ENCODE results near the gene ERGIC1.

ERGIC1 gene

DNA sequence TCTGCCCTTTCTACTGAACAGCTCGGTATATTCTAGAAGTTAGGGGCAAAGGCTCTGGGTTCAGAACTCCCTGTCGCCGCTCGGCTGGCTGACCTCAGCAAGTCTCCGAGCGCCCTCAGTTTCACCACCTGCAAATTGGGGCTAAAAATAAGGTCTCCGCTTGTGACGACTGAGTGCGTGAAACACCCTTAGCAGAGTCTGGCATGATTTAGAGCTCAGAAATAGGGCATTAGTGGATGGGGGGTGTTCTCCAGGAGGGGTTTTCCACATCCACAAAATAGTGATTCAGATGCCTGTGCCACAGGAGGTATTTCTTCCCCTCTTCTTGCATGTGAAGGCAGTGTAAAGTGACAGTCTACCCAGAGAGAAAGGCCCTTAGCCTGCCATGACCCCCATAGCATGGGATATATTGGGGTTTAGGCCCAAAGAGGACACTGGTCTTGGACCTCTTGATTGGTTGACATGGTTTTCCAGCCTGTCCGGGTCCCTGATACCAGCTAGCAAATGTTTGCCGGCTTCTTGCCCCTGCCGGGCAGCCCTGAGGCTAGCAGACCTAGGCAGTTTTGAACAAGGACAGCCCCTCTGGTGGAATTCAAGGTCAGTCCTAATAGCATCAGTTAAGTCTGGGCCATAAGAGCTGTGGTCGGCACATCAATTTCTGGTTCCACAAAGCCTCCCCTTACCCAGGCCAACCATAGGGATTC, 1.4 kb downstream of the ERGIC1 start:
- Histone ChIP-seq H3K27ac (ENCODE audit: low read depth, low read length) (peak overlapping the region; percentile 88), H3K9me2 (replicated peaks; ENCODE audit: insufficient read depth, low read length) (no peaks in the 10 kb centered on the region), H2AFZ (ENCODE audit: low read depth, low read length, severe bottlenecking) (no peak overlapping the region), H4K20me1 (ENCODE audit: low read depth, low read length) (no peaks in the 10 kb centered on the region), H3K36me3 (ENCODE audit: low read length) (no peaks in the 10 kb centered on the region), H3K4me3 (ENCODE audit: insufficient read depth, low read length, poor library complexity, severe bottlenecking) (peak overlapping the region; percentile 98), H3K9ac (ENCODE audit: low read length) (peak overlapping the region; percentile 76), H3K27me3 (ENCODE audit: low read length) (no peaks in the 10 kb centered on the region), H3K4me2 (ENCODE audit: low read depth, low read length, poor library complexity, severe bottlenecking) (peak overlapping the region; percentile 76), H3K9me3 (ENCODE audit: insufficient read depth, low read length) (no peaks in the 10 kb centered on the region), H3F3A (ENCODE audit: insufficient read depth) (0 out of 2 replicates have a peak, but pooled peaks cover 15% of the 10 kb centered on the region), H3K79me2 (ENCODE audit: insufficient read depth, low read length) (peaks cover 51% of the 10 kb centered on the region)
- TF ChIP-seq, protein P1, sequence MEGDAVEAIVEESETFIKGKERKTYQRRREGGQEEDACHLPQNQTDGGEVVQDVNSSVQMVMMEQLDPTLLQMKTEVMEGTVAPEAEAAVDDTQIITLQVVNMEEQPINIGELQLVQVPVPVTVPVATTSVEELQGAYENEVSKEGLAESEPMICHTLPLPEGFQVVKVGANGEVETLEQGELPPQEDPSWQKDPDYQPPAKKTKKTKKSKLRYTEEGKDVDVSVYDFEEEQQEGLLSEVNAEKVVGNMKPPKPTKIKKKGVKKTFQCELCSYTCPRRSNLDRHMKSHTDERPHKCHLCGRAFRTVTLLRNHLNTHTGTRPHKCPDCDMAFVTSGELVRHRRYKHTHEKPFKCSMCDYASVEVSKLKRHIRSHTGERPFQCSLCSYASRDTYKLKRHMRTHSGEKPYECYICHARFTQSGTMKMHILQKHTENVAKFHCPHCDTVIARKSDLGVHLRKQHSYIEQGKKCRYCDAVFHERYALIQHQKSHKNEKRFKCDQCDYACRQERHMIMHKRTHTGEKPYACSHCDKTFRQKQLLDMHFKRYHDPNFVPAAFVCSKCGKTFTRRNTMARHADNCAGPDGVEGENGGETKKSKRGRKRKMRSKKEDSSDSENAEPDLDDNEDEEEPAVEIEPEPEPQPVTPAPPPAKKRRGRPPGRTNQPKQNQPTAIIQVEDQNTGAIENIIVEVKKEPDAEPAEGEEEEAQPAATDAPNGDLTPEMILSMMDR (IDR thresholded peaks at IDR 0.05; ENCODE audit: insufficient read depth, low read length, poor library complexity, severe bottlenecking): no peak
- no peak for TF ChIP-seq EZH2phosphoT487 (conservative IDR thresholded peaks at IDR 0.05; ENCODE audit: low read length)

DNA sequence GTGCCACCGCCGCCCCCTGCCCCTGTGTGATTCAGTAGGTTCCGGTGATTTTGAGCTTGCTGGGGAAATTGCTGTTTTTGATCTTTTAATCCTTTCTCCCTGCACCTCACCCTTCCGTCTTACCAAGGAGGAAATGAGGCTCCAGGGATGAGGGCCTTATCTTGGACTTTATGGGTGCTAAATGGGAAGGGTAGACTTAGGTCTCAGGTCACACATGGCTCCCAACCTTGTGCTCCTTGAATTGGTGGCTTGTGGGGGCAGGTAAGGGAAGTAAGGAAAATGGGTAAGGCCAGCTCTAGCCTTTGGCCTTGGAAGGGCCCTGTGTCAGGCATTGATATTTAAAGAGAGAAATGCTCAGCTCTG, 1.9 kb downstream of the ERGIC1 start:
- peak overlapping the region; percentile 76; the same call in 1 of the 2 replicates for H3K9ac ChIP-seq (ENCODE audit: low read length)
- H3K79me2 ChIP-seq (ENCODE audit: insufficient read depth, low read length): peaks cover 55% of the 10 kb centered on the region
- 0 out of 2 replicates have a peak, but pooled peaks cover 15% of the 10 kb centered on the region for H3F3A ChIP-seq (ENCODE audit: insufficient read depth)
- H3K27me3 ChIP-seq (ENCODE audit: low read length): no peaks in the 10 kb centered on the region
- H3K36me3 ChIP-seq (ENCODE audit: low read length): no peaks in the 10 kb centered on the region
- TF ChIP-seq, protein P1 (IDR thresholded peaks at IDR 0.05; ENCODE audit: insufficient read depth, low read length, poor library complexity, severe bottlenecking): no peak
- no peak for TF ChIP-seq EZH2phosphoT487 (conservative IDR thresholded peaks at IDR 0.05; ENCODE audit: low read length)
- no peaks in the 10 kb centered on the region for H4K20me1 ChIP-seq (ENCODE audit: low read depth, low read length)
- H3K9me2 ChIP-seq (replicated peaks; ENCODE audit: insufficient read depth, low read length): no peaks in the 10 kb centered on the region
- no peaks in the 10 kb centered on the region for H3K9me3 ChIP-seq (ENCODE audit: insufficient read depth, low read length)
- H3K4me3 ChIP-seq (ENCODE audit: insufficient read depth, low read length, poor library complexity, severe bottlenecking): peak overlapping the region; percentile 98
- peak overlapping the region; percentile 76 for H3K4me2 ChIP-seq (ENCODE audit: low read depth, low read length, poor library complexity, severe bottlenecking)
- no peak overlapping the region for H2AFZ ChIP-seq (ENCODE audit: low read depth, low read length, severe bottlenecking)
- H3K27ac ChIP-seq (ENCODE audit: low read depth, low read length): peak overlapping the region; percentile 88

DNA sequence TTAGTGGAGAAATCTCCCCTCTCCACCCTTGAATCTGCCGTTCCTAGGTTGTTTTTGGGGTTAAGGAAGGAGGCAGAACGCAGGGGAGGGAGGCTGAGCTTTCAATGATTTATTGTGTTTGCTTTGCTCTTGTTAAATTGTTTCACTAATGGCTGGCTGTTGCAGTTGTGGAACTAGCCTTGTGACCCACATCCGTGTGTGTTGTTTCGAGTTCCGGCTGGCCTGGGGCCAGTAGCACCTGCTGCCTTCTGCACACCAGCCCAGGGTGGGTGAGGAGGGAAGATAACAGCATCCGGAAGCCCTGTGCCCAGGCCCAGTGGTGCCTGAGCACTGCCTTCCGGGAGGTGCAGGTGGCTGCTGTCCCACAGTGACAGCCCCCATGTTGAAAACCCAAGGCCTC, 3.6 kb downstream of the ERGIC1 start:
- H4K20me1 ChIP-seq (ENCODE audit: low read depth, low read length): no peaks in the 10 kb centered on the region
- peak overlapping the region; percentile 31; the same call in 1 of the 2 replicates for H3K9ac ChIP-seq (ENCODE audit: low read length)
- H3K4me2 ChIP-seq (ENCODE audit: low read depth, low read length, poor library complexity, severe bottlenecking): peak overlapping the region; percentile 59

More for the DNA sequence above, 3.6 kb downstream of the ERGIC1 start:
- Histone ChIP-seq H2AFZ (ENCODE audit: low read depth, low read length, severe bottlenecking) (no peak overlapping the region), H3K27ac (ENCODE audit: low read depth, low read length) (peak overlapping the region; percentile 88), H3K36me3 (ENCODE audit: low read length) (no peaks in the 10 kb centered on the region), H3K27me3 (ENCODE audit: low read length) (no peaks in the 10 kb centered on the region), H3K79me2 (ENCODE audit: insufficient read depth, low read length) (peaks cover 71% of the 10 kb centered on the region), H3K9me2 (replicated peaks; ENCODE audit: insufficient read depth, low read length) (no peaks in the 10 kb centered on the region), H3K9me3 (ENCODE audit: insufficient read depth, low read length) (no peaks in the 10 kb centered on the region), H3F3A (ENCODE audit: insufficient read depth) (0 out of 2 replicates have a peak, but pooled peaks cover 15% of the 10 kb centered on the region), H3K4me3 (ENCODE audit: insufficient read depth, low read length, poor library complexity, severe bottlenecking) (peak overlapping the region; percentile 7)
- TF ChIP-seq, protein P1 (IDR thresholded peaks at IDR 0.05; ENCODE audit: insufficient read depth, low read length, poor library complexity, severe bottlenecking): no peak
- no peak for TF ChIP-seq EZH2phosphoT487 (conservative IDR thresholded peaks at IDR 0.05; ENCODE audit: low read length)
